K562 (cell line): ENCODE results near the gene GPC2. TPM values are rescaled to one million over a fixed set of nuclear protein-coding genes. Genes with fewer than 3 reads are reported as not detected.

Experiments
- ATAC-seq: fragments of 200-7000 bp; cut with Tn5 transposase; 3 replicates; pipeline ENCODE4 v1.9.1; 2020; ENCODE audit warnings: moderate library complexity
- BruUV-seq: library from RNA; stranded (reverse); fragments of 400-500 nt; replicated peaks from 2 replicates; lab custom pipeline; 2021; lab: Mats Ljungman, UMichigan
- CTCF ChIA-PET: fragments of 300-600 bp; formaldehyde crosslinking; extraction: SDS; loops from one replicate; lab custom pipeline; 2021; ENCODE audit warnings: low intra/inter-chr PET ratio; lab: Yijun Ruan, JAX
- POLR2A ChIA-PET: fragments of 300-600, 350-650 bp; sonication (Branson Sonifier 250); formaldehyde crosslinking; extraction: SDS; loops from one replicate; lab custom pipeline; 2021; ENCODE audit warnings: antibody characterized with exemption, inconsistent platforms; lab: Yijun Ruan, JAX
- DNase-seq, 4 experiments: peaks; one replicate each; pipeline versions ENCODE4 v3.0.0 to v3.0.0-alpha.2; 2011 to 2018; ENCODE audit warnings: low spot score in 3 of 4, mixed read lengths in 3 of 4; ENCODE audit errors: extremely low read depth in 1 of 4
- FAIRE-seq: peaks from 2 replicates; lab custom pipeline; 2011; peaks lifted over from hg19 to GRCh38; lab: Jason Lieb, UNC
- H2AFZ ChIP-seq: 2 replicates; pipeline ENCODE4 v1.6.0; 2011; ENCODE audit warnings: low read depth, low read length, control low read depth, inconsistent platforms
- H3K27ac ChIP-seq: fragments of 200-600 bp; 3 replicates; pipeline ENCODE4 v1.8.0; 2011; ENCODE audit warnings: low read depth, mild to moderate bottlenecking, control low read depth, inconsistent platforms, low read length, moderate library complexity, mixed read lengths; ENCODE audit errors: extremely low read depth
- H3K27me3 ChIP-seq, 2 experiments: fragments of 300-600 bp in 1 of 2; 2 replicates in 1 of 2; 3 replicates in 1 of 2; pipeline versions ENCODE4 v1.6.0 to v1.8.0; 2011; ENCODE audit warnings: inconsistent platforms in 2 of 2, low read length in 2 of 2, mild to moderate bottlenecking in 1 of 2, mixed read lengths in 1 of 2, moderate library complexity in 1 of 2; ENCODE audit not compliant: control insufficient read depth in 2 of 2, insufficient read depth in 2 of 2
- H3K36me3 ChIP-seq: fragments of 300-600 bp; 3 replicates; pipeline ENCODE4 v1.8.0; 2011; ENCODE audit warnings: mild to moderate bottlenecking, low read length, inconsistent platforms; ENCODE audit not compliant: control insufficient read depth, insufficient read depth
- H3K4me1 ChIP-seq, 2 experiments: fragments of 200-600 bp in 1 of 2; replicated peaks in 1 of 2; 2 replicates in 1 of 2; 3 replicates in 1 of 2; pipeline versions ENCODE4 v1.5.1 to v1.8.0; 2011; ENCODE audit warnings: inconsistent platforms in 2 of 2, low read length in 2 of 2, mild to moderate bottlenecking in 1 of 2, mixed read lengths in 1 of 2, moderate library complexity in 1 of 2; ENCODE audit not compliant: control insufficient read depth in 2 of 2, insufficient read depth in 2 of 2
- H3K4me2 ChIP-seq: 2 replicates; pipeline ENCODE4 v1.6.1; 2011; ENCODE audit warnings: low read length, control low read depth, inconsistent platforms, mixed read lengths; ENCODE audit not compliant: insufficient read depth
- H3K4me3 ChIP-seq: fragments of 200-600 bp; sonication (generic), shearing (Covaris generic); 2 replicates; pipeline ENCODE4 v1.5.1; 2016; ENCODE audit warnings: control low read depth, inconsistent platforms
- H3K79me2 ChIP-seq: fragments of 200-600 bp; 3 replicates; pipeline ENCODE4 v1.8.0; 2011; ENCODE audit warnings: low read length, inconsistent platforms; ENCODE audit not compliant: control insufficient read depth, insufficient read depth
- H3K9ac ChIP-seq, 2 experiments: 2 replicates each; pipeline versions ENCODE4 v1.6.0 to v1.6.1; 2011; ENCODE audit warnings: low read depth in 2 of 2, low read length in 2 of 2, control low read depth in 1 of 2, inconsistent platforms in 1 of 2, mild to moderate bottlenecking in 1 of 2, mixed read lengths in 1 of 2; ENCODE audit not compliant: insufficient read depth in 1 of 2
- H3K9me1 ChIP-seq: one replicate; pipeline ENCODE4 v1.6.0; 2011; ENCODE audit warnings: inconsistent platforms, mild to moderate bottlenecking, low read length, moderate library complexity; ENCODE audit not compliant: control insufficient read depth, insufficient read depth
- H3K9me3 ChIP-seq: replicated peaks from 2 replicates; pipeline ENCODE4 v1.5.1; 2011; ENCODE audit warnings: low read depth, low read length, inconsistent platforms; ENCODE audit not compliant: control insufficient read depth, insufficient read depth
- H4K20me1 ChIP-seq: replicated peaks from 2 replicates; pipeline ENCODE4 v1.6.1; 2011; ENCODE audit warnings: low read length, inconsistent platforms, mixed read lengths; ENCODE audit not compliant: control insufficient read depth, insufficient read depth
- AFF4 ChIP-seq: sonication (generic); formaldehyde crosslinking; IDR thresholded peaks from 2 replicates; pipeline ENCODE4 v1.8.0; 2023; ENCODE audit warnings: mild to moderate bottlenecking, missing genetic modification reagents
- CEBPB ChIP-seq: fragments of 450-650 bp; IDR thresholded peaks from 2 replicates; pipeline ENCODE4 v1.6.1; 2016; ENCODE audit warnings: missing genetic modification characterization, missing compliant biosample characterization
- CREB1 ChIP-seq, 2 experiments: sonication (generic) in 1 of 2; formaldehyde crosslinking in 1 of 2; IDR thresholded peaks; 2 replicates each; pipeline versions ENCODE4 v1.6.1 to v1.8.0; 2012 to 2022; ENCODE audit warnings: inconsistent platforms in 1 of 2, mild to moderate bottlenecking in 1 of 2, missing genetic modification reagents in 1 of 2, moderate library complexity in 1 of 2
- E2F3 ChIP-seq: fragments of 250-450 bp; sonication (Bioruptor Pico); IDR thresholded peaks from 2 replicates; pipeline ENCODE4 v1.4.0; 2020; ENCODE audit warnings: mild to moderate bottlenecking
- SREBF2 ChIP-seq: sonication (generic); formaldehyde crosslinking; IDR thresholded peaks from 2 replicates; pipeline ENCODE4 v1.4.0; 2020; ENCODE audit warnings: mild to moderate bottlenecking, missing genetic modification reagents
- ZNF384 ChIP-seq: IDR thresholded peaks from 2 replicates; pipeline ENCODE4 v1.6.1; 2012; ENCODE audit warnings: low read depth, low read length, improper control_type of control experiment
- WGBS: fragments of 100-300 bp; shearing (Covaris generic); methylation state at CpG from one replicate; pipeline ENCODE4 v1.1.6; 2016; ENCODE audit warnings: low coverage, mixed read lengths; ENCODE audit not compliant: insufficient coverage; ENCODE audit errors: missing lambda C conversion rate; 5-methylcytosine and 5-hydroxymethylcytosine counted together
- in situ Hi-C: fragments of 300-500 bp; cut with MboI; formaldehyde crosslinking; loops from 4 replicates; pipeline ENCODE4 v1.15.0; 2018; ENCODE audit warnings: inconsistent platforms, mixed read lengths
- intact Hi-C: fragments of 100-400 bp; cut with micrococcal nuclease; formaldehyde crosslinking; loops from 2 replicates; pipeline ENCODE4 v1.14.2; 2022
- polyA plus RNA-seq, 8 experiments: library from polyadenylated mRNA; depleted of rRNA in 4 of 8; stranded (reverse) in 5 of 8; unstranded in 3 of 8; fragments of >200 nt; fragmentation: Nextera tagmentation in 2 of 8; fragmentation: Illumina TruSeq in 1 of 8; extraction: Ambion mirVana in 2 of 8; extraction: Trizol in 1 of 8; gene quantifications; 2 replicates each; pipeline versions ENCODE4 v1.2.1 to v1.2.3, GENCODE V29; 2011 to 2014; ENCODE audit warnings: inconsistent platforms in 1 of 8, missing spikeins in 1 of 8
- total RNA-seq, 7 experiments: library from RNA; depleted of rRNA in 6 of 7; stranded (reverse); fragments of >200 nt in 6 of 7; fragmentation: Illumina TruSeq in 2 of 7; extraction: Trizol in 2 of 7; gene quantifications; 2 replicates each; pipeline versions ENCODE4 v1.2.1 to v1.2.3, GENCODE V29; 2011 to 2021; ENCODE audit warnings: low replicate concordance in 1 of 7
- TF ChIP-seq, protein P1 (sequence below): fragments of 450-650 bp; IDR thresholded peaks from 2 replicates; pipeline ENCODE4 v1.6.1; 2014; ENCODE audit warnings: low read depth, mild to moderate bottlenecking, moderate library complexity, borderline replicate concordance

GPC2 gene
- total and polyA plus RNA-seq, 9 of the 15 experiments (the other 6 are each of a cell fraction or from before 2014, with no cell fraction given): 0.06 to 7.7 (median 1.4) TPM; not detected in 1

DNA sequence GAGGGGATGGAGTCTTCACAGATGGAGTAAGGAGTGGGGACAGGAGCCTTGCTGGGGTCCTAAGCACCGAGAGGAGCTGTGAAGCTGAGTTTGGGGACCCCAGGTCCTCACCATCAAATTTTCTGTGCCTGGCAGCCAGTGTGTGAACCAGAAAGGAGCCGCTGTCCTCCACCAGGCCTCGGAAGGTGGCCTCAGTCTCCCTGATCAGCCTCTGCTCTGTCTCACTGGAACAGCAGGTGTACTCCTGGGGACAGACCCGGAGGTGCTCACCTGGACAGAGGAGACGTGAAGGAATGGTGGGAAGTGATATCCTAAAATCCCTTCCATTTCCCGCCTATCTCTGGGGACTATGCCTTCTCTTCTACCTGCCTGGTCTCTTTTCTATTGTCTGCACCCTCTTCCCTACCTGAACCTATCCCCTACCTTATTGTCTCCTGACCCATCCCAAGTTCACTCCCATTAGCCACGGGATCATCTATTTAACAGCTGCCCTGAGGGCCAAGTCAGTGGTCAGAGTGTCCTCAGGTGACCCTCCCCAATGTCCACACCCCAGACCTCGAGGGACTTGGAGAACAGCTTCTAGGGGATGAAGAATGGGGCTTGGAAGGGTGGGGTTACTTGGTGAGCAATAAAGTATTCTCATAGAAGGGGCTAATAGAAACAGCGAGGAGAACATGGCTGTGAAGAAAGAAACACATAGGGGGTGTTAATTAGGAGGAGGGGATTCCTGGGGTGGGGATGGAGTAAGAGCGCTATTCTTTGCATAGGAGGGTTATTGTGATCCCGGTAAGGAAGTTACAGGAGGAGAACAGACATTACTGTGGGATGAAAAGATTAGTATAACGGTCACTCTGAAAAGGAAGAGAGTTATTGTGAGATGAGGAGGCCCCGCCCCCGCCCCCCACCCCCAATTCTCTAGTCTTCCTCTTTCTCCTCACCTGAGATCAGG, 811 bp downstream of the GPC2 start (continued):
- TF ChIP-seq ZNF384: no peak
- TF ChIP-seq E2F3 (CRISPR knock-in tag): no peak
- TF ChIP-seq, protein P1, sequence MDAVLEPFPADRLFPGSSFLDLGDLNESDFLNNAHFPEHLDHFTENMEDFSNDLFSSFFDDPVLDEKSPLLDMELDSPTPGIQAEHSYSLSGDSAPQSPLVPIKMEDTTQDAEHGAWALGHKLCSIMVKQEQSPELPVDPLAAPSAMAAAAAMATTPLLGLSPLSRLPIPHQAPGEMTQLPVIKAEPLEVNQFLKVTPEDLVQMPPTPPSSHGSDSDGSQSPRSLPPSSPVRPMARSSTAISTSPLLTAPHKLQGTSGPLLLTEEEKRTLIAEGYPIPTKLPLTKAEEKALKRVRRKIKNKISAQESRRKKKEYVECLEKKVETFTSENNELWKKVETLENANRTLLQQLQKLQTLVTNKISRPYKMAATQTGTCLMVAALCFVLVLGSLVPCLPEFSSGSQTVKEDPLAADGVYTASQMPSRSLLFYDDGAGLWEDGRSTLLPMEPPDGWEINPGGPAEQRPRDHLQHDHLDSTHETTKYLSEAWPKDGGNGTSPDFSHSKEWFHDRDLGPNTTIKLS: no peak
- TF ChIP-seq, all 486 proteins: peak for 0

DNA sequence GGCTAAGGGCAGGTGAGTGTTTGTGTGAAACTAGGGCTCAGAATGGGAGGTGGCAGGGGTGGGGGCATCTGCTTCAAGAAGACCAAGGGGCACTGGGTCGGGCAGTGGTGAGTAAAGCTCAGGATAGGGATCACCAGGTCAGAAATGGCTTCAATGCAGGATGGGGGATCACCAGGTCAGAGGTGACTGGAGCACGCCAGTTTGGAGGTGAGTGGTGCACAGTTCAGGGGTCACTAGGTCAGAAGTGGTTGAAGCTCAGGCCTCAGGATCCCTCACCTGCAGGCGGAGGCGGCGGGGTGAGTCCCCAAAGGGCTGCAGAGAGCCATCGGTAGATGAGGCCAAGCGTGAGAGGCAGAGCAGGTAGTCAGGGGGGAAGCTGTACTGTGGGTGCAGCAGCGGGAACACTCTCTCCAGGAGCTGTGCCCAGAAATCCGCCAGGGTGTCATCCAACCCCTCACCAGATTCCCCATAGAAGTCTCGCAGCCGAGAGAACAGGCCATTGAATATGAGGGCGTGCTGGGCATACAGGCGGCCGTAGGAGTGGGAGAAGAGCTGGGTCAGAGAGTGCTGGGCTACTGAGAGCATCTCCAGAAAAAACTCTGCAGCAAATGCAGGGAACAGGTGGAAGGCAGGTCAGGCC, 1.8 kb downstream of the GPC2 start:
- CTCF ChIA-PET: no interaction called here

More for the DNA sequence above, 1.8 kb downstream of the GPC2 start:
- H4K20me1 ChIP-seq: 0 out of 2 replicates have a peak, but pooled peaks cover 4% of the 10 kb centered on the region
- H3K9me3 ChIP-seq: no peaks in the 10 kb centered on the region
- FAIRE-seq (no peak), DNase-seq (no peak), ATAC-seq (no peak)
- BruUV-seq: no TSS peak
- H3K9me1 ChIP-seq: no peaks in the 10 kb centered on the region
- intact Hi-C loops: no loop called here
- H3K4me3 ChIP-seq: no peak overlapping the region
- H3K79me2 ChIP-seq: no peaks in the 10 kb centered on the region
- no peak overlapping the region for H3K4me2 ChIP-seq
- no peaks in the 10 kb centered on the region for H3K27me3 ChIP-seq
- no peaks in the 10 kb centered on the region for H3K36me3 ChIP-seq
- in situ Hi-C loops: no loop called here
- H3K9ac ChIP-seq: peak overlapping the region in 1 of 2 experiments; percentile 76; a peak in 2 of 4 replicates
- POLR2A ChIA-PET: interaction anchor here (0.6 to 1.3 kb wide), 3 partner anchors 8 to 17 kb away, joined by 3 read pairs; partner anchors contain the start of gene TRAPPC14
- H3K4me1 ChIP-seq: peaks cover 12 to 48% of the 10 kb centered on the region in 2 experiments; a peak in 4 of 5 replicates
- TF ChIP-seq CEBPB (no peak), SREBF2 (CRISPR knock-in tag) (no peak), AFF4 (CRISPR knock-in tag) (no peak), CREB1 (IDR thresholded peaks at IDR 0.05) (no peak), CREB1 (CRISPR knock-in tag; IDR thresholded peaks at IDR 0.05) (no peak)
- H3K27ac ChIP-seq: no peak overlapping the region
- 78% methylated on average over 14 of the region's 14 CpGs for WGBS
- H2AFZ ChIP-seq: no peak overlapping the region
